NCI-H82 (cell line): ENCODE results near the gene GLIPR1L2.
"Not testable (repeated sequence)": the region's sequence is repeated elsewhere in the genome, so short reads cannot be mapped to it uniquely, and the experiment has no call there.

ENCODE experiments used
- DNase-seq: peaks from one replicate; lab custom pipeline; 2025; lab: John Stamatoyannopoulos, UW

GLIPR1L2 gene

DNA sequence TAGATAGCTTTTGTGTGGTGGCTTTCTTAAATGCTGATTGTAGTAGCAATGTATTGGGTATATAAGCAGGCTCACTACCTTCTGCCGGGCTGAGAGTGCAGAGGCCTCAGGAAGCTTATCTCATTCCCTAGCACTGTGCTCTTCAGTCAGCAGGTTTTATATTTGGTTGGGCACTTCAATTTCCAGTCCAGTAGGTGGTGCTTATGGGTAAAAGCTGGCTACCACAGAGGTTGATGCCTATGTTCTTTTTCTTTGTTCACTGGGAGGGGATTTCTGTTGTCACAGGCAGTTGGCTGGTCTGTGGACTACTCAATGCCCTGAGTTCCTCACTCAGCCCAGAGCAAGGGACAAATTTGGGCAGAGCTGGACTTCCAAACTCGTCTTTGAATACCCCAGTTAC is 46.7 kb downstream of the GLIPR1L2 start:
- DNase-seq, result peak; percentile 2

DNA sequence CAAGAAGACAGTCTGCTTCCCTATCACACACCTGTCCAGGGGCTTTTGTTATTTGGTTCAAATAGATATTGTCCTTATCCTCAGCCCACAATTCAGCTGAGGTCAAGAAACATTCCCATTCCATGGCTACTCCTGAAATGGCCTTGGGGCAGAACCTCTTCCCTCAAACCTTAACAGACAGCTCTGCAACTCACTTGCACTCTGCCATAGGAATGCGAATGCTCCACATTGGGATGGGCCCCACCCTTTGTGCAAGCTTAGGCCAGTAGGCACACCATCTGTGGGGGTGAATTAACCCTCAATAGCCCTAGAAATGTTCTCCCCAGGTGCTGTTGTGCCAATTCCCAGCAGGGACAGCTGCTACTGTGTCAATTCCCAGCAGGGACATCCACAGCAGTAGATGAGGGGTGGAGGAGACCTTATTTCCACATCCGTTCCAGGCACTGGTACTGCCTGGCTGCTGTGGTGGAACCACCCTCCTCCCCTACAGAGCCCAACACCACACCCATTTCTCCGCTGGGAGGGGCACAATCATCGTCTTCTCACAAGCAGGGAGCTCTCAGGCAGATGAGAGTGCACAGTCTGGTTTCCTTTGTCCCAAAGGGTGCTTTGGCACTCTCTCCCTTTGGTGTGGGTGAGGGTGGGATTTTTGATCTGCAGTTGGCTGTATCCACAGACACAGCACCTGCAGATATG is 47.3 kb downstream of the GLIPR1L2 start:
- no peak for DNase-seq

DNA sequence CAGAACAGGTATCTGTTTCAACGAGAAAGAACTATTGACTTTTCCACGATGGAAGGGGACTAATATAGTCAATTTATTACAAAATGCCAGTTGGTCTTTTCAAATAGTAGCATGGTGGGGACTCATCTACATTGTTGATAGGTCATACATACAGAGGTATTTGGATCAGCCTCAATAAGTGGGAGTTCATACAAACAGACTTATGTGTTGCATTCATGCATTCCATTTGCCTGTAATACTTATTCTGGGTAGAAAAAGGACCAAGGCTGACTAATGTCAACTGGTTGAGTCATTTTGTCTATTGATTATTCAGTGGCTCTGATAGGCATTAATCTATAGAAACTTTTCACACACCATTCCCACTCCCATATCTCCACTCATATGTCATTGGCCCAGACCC is 48.2 kb downstream of the GLIPR1L2 start:
- no peak for DNase-seq

DNA sequence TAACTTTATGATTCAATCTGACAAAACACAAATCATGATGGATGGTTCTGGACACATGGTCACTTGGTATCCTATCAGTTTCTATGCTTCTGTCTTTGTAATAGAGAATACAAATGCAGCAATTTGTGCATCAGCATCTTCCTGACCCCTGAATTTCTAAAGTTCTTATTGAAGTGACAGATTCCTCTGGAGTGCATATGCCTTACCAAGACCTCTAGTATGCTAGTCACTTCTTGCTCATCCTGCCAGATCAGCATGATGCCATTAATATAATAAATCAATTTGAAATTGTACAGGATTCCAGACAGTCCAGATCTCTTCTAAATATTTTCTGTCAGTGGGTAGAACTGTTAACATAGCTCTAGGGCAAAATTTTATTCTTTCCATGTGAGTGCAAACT is 49.0 kb downstream of the GLIPR1L2 start:
- no peak for DNase-seq

DNA sequence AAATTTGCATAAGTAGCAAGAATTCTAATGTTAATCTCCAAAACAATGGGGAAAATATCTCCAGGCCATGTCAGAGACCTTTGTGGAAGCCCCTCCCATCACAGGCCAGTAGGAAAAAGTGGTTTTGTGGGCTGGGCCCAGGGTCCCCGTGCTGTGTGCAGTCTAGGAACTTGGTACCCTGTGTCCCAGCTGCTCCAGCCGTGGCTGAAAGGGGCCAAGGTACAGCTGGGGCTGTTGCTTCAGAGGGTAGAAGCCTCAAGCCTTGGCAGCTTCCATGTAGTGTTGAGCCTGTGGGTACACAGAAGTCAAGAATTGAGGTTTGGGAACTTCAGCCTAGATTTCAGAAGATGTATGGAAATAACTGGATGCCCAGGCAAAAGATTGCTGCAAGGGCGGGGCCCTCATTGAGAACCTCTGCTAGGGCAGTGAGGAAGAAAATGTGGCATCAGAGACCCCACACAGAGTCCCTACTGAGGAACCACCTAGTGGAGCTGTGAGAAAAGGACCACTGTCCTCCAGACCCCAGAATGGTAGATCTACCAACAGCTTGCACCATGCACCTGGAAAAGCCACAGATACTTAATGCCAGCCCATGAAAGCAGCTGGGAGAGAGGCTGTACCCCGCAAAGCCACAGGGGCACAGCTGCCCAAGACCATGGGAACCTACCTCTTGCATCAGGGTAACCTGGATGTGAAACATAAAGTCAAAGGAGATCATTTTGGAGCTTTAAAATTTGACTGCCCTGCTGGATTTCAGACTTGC is 51.0 kb downstream of the GLIPR1L2 start:
- not testable (repeated sequence) for DNase-seq

DNA sequence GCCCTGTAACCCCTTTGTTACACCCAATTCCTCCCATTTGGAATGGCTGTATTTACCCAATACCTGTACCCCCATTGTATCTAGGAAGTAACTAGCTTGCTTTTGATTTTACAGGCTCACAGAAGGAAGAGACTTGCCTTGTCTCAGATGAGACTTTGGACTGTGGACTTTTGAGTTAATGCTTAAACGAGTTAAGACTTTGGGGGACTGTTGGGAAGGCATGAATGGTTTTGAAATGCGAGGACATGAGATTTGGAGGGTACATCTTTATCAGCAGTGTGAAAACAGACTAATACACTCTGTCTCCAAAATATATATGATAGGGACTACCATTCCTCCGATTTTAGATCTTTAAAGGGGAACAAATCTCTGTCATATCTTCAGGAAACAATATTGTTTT is 51.6 kb downstream of the GLIPR1L2 start:
- not testable (repeated sequence) for DNase-seq

DNA sequence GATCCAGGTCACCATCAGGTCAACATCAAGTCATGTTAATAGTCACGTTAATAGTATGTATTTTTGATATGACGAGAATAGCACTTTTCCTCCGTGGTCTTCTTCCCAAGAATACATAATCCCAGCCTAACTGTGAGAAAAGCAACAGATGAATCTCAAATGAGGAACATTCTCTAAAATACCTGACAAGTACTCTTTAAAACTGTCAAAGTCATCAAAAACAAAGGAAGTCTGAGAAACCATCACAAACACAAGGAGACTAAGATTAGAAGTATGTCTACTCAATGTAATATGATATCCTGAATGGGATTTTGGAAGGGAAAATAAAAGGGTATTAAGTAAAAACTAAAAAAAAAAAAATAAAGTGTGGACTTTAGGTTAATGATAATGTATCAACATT is 52.8 kb downstream of the GLIPR1L2 start:
- DNase-seq, result no peak

DNA sequence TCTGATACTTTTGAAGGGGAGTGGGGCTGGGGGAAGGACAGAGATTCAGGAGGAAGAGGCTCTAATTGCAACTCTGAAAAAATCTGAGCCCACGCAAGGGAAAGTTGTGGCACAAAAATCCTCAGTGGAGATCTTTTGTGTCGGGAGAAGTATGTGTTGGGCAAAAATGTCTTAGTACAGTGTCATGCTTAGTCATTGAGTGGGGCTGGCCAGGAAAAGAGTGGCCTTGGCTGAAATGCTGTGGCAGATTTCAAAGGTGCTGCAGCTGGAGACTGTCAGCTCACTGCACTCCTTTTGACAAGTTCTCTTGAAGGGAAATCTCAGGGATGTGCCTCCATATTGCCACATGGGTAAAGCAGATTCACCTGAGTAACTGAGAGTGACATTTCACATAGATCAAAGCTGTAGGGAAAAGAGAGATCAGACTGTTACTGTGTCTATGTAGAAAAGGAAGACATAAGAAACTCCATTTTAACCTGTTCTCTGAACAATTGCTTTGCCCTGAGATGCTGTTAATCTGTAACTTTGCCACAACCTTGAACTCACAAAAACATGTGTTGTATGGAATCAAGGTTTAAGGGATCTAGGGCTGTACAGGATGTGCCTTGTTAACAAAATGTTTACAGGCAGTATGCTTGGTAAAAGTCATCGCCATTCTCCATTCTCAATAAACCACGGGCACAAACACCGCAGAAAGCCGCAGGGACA is 53.7 kb downstream of the GLIPR1L2 start:
- DNase-seq, result no peak

DNA sequence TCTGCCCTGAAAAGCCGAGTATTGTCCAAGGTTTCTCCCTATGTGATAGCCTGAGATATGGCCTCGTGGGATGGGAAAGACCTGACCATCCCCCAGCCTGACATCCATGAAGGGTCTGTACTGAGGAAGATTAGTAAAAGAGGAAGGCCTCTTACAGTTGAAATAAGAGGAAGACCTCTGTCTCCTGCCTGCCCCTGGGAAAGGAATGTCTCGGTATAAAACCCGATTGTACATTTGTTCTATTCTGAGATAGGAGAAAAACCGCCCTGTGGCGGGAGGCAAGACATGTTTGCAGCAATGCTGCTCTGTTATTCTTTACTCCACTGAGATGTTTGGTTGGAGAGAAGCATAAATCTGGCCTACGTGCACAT is 54.2 kb downstream of the GLIPR1L2 start:
- not testable (repeated sequence) for DNase-seq

DNA sequence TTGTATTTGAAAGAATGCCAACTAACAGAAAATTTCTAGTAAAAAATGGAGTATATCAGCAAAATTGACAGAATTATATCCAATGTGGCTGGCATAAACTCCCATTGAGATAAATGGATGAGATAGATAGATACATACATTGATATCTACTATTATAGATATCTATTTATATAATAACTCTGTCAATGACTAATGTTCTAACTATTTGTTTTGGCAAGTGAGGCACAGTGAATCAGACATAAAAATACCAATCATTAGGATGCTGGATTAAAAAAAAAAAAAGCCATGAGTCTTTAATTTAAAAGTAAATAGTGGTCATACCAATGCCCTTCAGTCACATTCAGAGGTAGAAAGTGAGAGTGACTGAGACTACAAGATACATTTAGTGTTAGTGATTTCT is 56.0 kb downstream of the GLIPR1L2 start:
- no peak for DNase-seq

DNA sequence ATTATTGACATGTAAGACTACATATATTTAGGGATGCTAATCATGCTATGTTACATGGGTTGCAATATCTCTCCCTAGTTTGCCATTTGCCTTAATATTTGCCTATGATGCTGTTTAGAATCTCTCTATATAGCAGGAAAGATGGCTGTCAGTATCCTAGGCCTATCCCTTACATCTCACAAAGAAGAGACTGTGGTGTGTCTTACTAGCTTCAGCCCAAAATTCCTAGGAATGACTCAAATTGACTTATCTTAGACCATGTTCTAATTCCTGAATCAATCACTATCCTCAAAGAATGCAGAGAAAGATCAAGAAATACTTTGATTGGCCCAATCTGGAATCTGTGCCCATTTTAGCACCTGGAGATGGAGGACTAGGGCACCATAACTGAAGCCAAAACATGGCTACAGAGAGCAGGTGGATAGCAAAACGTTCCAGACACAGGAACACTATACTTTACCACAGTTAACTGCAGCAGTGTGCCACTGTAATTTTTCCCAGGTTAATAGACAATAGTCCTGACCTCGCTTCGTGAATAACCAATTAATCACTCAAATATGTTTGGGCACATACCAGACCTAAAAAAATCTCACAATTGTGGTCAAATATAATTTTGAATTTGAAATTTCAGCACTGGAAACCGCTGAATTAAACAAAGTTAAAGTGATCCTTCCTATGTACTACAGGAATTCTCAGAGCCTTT is 57.0 kb downstream of the GLIPR1L2 start:
- no peak for DNase-seq

DNA sequence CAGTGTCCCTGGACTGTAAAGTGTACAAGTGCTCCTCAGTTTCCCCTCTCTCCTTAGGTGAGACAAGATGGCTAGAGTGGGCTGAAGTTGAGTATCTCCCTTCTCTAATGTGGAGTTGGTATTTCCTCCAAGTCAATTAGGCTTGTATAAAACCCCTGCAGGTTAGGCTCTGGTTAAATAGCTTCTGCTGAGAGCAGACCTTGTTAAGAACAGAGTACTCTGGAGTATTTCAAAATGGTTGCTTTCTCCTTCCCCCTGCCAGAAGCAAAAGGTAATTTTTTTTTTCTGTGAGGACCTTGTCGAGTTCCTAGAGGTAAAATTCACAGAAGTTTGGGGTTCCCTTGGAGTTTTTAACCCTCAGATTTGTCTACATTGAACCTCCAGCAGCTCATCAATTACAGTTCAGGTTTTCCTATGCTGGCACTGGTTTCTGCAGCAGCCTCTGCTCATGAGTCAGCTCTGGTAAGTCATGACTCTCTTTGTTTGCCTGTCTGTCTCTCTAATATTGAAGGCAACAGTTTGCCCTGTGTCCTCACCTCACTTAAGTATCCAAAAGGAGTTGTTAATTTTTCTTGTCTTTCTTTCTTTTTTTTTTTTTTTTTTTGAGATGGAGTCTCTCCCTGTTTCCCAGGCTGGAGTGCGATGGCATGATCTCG is 61.9 kb downstream of the GLIPR1L2 start:
- DNase-seq, result no peak

DNA sequence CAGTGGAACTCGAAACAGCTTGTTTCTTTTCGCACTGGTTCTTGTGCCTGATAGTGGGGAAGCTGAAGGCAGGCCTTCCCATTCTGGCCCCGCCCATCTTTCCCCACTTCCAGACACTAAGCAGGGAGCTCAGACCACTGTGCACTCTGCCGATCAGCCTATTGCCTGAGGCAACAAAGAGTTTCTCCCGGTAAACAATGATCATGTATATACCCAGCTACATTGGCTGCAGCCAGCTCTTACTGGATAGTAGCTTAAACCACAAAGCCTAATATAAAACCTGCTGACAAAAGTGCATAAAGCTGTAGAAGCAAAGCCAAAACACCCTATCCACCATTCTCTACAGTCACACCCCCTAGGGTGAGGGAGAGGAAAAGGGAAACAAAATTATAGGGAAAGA is 65.0 kb downstream of the GLIPR1L2 start:
- DNase-seq, result no peak

DNA sequence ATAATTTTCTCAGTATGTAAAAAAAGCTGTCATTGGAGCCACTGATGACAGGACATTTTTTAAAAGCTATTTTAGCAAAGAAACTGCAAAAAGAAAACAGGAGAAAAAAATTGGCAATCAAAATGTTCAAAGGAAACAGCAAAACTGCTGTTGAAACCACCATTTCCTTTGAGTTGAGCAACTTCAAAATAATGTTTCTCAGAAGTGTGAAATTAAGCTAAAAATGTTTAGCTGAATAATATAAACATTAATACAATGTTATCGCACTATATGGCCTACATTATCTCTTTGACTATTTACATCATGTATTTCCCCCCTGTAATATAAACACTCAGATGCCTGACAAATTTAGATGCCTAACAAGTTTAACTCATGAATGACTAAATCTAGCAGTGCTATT is 66.3 kb downstream of the GLIPR1L2 start:
- no peak for DNase-seq

DNA sequence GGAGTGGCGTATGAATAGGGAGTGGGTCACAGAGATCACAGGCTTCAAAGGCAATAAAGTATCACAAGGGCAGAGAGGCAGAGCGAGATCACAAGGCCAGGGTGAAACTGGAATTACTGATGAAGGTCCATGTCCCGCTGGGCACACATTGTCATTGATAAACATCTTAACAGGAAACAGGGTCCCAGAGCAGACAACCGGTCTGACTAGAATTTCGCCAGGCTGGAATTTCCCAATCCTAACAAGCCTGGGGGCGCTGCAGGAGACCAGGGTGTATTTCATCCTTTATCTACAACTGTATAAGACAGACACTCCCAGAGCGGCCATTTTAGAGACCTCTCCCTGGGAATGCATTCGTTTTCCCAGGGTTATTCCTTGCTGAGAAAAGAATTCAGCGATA is 67.0 kb downstream of the GLIPR1L2 start:
- not testable (repeated sequence) for DNase-seq

DNA sequence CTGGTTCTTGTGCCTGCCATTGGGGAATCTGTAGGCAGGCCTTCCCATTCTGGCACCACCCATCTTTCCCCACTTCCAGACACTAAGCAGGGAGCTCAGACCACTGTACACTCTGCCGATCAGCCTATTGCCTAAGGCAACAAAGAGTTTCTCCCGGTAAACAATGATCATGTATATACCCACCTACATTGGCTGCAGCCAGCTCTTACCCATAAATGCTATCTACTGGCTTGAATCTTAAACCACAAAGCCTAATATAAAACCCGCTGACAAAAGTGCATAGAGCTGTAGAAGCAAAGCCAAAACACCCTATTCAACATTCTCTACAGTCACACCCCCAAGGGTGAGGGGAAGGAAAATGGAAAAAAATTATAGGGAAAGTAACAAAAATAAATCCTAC is 68.9 kb downstream of the GLIPR1L2 start:
- DNase-seq, result no peak

DNA sequence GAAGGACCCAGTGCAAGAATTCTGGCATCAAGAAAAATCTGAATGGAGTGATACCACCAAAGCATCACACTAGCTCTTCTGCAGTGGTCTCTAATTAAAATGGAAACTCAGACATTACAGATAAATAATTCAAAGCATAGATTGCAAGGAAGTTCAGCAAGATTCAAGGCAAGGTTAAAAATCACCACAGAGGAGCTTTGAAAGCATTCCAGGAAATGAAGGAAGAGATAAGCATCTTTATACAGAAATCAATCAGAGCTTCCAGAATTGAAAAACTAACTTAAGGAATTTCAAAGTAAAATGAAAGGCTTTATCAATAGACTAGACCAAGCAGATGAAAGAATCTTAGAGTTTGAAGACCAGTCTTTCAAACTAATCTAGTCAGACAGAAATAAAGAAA is 69.3 kb downstream of the GLIPR1L2 start:
- DNase-seq, result no peak

DNA sequence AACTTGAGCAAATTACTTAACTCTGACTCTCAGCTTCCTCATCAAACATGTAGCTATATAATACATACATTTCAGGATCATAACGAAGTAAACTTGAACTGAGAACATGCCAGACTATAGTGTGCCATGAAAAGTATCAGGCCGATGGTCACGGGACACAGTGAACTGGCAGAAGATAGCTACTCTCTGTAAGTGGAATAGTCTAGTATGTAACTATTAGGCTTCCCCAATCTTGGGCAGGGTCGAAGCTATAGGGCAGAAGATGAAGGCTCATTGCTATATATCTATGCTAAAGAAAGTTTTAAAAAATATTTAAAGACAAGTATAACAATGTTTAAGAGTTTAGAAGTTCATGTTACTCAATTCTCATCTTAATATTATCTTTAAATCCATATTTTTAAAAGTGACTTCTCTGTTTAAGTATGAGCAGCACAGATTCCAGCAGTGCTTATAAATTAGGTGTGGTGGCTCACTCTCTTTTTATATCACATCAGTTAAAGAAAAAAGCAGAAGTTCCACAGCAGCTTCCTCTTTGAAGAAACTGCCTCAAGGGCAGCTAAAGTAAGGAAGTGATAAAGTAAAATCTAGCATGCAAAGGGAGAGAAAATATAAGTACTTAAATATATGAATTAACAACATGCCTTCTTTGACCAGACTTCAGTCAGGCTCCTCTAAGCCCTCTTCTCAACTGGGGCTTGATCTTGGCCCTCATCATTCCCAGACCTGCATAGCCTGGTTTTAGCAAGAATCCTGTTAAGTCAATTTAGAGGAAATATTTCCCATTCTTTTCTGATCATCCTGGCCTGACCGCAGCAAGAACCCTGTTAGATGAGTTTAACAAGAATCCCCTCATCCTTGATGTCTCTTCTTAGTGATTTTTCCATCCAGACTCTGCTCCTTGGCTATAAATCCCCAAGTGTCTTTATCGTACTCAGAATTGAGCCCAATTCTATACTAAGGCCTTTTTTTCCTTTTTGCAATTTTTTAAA is 81.3 kb downstream of the GLIPR1L2 start:
- no peak for DNase-seq

DNA sequence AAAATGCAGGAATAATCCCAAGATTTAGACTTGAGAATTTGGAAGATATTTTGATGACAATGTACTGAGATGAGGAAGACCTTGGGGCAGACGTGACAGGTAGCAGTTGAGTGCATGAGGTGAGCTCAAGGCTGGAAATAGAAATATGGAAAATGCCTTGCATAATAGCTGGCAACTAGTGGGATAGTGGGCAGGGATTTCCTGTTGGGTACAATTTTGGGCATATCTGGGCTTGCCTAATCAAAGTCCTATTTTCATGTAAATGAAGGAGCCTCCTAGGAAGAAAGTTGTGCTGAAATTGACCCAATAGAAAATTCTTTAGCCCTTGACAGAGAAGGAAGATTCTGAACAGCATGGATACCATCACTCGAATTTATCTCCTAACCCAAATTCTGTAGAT is 83.2 kb downstream of the GLIPR1L2 start:
- no peak for DNase-seq

DNA sequence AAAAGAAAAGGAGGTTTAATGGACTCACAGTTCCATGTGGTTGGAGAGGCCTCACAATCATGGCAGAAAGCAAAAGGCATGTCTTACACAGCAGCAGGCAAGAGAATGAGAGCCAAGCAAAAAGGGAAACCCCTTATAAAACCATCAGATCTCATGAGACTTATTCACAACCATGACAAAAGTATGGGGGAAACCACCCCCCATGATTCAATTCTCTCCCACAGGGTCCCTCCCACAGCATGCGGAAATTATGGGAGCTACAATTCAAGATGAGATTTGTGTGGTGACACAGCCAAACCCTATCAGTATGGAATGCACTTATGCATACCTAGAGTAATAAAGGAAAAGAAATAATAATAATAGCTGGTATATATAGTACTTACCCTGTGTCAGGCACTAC is 85.2 kb downstream of the GLIPR1L2 start:
- DNase-seq, result no peak

DNA sequence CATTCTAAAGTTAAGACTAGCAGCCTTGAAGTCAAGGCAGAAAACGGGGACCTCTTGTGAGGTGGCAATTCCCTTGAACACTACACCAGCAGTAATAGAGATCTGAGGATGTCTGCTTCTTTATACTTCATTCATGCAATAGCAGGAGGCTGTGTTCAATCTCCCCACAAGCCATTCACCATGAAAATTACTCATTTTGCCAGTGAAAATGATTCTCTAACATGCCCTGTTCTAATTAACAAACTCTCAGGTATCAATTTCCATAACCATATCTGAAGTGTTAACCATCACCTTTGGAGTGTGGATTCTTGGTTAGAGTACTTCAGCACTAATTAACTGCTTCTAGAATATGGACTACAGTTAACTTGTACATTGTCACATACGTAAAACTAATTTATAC is 86.2 kb downstream of the GLIPR1L2 start:
- DNase-seq, result no peak
